ENCODE results near the gene STX18. TPM values are rescaled to one million over a fixed set of nuclear protein-coding genes. Genes with fewer than 3 reads are reported as not detected.

STX18 gene
- total and polyA plus RNA-seq, 2 experiments from 2014 or later: 15.9 to 18.1 TPM

DNA sequence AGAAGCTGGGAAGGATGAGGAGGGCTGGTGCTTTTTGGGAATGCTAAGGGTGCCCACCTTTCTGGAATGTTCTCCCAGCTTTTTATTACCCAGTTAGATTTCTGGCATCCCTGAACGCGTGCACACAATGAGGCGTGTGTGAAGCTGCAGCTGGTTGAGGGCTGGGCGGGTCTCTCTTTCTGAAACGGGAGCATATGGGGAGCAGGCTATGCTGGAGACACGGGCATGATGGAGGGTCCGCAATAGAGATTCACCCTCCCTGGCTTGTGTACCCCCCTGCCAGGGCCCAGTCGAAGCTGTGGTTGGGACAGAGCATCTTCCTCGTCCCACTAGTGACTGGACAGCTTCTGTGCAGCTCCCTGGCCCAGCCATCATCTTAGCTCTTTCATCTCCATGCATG is 146.5 kb downstream of the STX18 start (continued):
- TF ChIP-seq, protein P1, sequence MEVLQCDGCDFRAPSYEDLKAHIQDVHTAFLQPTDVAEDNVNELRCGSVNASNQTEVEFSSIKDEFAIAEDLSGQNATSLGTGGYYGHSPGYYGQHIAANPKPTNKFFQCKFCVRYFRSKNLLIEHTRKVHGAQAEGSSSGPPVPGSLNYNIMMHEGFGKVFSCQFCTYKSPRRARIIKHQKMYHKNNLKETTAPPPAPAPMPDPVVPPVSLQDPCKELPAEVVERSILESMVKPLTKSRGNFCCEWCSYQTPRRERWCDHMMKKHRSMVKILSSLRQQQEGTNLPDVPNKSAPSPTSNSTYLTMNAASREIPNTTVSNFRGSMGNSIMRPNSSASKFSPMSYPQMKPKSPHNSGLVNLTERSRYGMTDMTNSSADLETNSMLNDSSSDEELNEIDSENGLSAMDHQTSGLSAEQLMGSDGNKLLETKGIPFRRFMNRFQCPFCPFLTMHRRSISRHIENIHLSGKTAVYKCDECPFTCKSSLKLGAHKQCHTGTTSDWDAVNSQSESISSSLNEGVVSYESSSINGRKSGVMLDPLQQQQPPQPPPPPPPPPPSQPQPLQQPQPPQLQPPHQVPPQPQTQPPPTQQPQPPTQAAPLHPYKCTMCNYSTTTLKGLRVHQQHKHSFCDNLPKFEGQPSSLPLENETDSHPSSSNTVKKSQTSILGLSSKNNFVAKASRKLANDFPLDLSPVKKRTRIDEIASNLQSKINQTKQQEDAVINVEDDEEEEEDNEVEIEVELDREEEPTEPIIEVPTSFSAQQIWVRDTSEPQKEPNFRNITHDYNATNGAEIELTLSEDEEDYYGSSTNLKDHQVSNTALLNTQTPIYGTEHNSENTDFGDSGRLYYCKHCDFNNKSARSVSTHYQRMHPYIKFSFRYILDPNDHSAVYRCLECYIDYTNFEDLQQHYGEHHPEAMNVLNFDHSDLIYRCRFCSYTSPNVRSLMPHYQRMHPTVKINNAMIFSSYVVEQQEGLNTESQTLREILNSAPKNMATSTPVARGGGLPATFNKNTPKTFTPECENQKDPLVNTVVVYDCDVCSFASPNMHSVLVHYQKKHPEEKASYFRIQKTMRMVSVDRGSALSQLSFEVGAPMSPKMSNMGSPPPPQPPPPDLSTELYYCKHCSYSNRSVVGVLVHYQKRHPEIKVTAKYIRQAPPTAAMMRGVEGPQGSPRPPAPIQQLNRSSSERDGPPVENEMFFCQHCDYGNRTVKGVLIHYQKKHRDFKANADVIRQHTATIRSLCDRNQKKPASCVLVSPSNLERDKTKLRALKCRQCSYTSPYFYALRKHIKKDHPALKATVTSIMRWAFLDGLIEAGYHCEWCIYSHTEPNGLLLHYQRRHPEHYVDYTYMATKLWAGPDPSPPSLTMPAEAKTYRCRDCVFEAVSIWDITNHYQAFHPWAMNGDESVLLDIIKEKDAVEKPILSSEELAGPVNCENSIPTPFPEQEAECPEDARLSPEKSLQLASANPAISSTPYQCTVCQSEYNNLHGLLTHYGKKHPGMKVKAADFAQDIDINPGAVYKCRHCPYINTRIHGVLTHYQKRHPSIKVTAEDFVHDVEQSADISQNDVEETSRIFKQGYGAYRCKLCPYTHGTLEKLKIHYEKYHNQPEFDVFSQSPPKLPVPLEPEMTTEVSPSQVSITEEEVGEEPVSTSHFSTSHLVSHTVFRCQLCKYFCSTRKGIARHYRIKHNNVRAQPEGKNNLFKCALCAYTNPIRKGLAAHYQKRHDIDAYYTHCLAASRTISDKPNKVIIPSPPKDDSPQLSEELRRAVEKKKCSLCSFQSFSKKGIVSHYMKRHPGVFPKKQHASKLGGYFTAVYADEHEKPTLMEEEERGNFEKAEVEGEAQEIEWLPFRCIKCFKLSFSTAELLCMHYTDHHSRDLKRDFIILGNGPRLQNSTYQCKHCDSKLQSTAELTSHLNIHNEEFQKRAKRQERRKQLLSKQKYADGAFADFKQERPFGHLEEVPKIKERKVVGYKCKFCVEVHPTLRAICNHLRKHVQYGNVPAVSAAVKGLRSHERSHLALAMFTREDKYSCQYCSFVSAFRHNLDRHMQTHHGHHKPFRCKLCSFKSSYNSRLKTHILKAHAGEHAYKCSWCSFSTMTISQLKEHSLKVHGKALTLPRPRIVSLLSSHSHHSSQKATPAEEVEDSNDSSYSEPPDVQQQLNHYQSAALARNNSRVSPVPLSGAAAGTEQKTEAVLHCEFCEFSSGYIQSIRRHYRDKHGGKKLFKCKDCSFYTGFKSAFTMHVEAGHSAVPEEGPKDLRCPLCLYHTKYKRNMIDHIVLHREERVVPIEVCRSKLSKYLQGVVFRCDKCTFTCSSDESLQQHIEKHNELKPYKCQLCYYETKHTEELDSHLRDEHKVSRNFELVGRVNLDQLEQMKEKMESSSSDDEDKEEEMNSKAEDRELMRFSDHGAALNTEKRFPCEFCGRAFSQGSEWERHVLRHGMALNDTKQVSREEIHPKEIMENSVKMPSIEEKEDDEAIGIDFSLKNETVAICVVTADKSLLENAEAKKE (CRISPR knock-in tag; IDR thresholded peaks at IDR 0.05): no peak
- TF ChIP-seq, protein P2, sequence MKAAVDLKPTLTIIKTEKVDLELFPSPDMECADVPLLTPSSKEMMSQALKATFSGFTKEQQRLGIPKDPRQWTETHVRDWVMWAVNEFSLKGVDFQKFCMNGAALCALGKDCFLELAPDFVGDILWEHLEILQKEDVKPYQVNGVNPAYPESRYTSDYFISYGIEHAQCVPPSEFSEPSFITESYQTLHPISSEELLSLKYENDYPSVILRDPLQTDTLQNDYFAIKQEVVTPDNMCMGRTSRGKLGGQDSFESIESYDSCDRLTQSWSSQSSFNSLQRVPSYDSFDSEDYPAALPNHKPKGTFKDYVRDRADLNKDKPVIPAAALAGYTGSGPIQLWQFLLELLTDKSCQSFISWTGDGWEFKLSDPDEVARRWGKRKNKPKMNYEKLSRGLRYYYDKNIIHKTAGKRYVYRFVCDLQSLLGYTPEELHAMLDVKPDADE (IDR thresholded peaks at IDR 0.05): no peak
- no peak for TF ChIP-seq EZH2phosphoT487 (IDR thresholded peaks at IDR 0.05; ENCODE audit: unreplicated experiment)
- TF ChIP-seq STAT1 (IDR thresholded peaks at IDR 0.05; ENCODE audit: unreplicated experiment): no peak
- TF ChIP-seq NANOG (IDR thresholded peaks at IDR 0.05; ENCODE audit: borderline replicate concordance): no peak
- no peak for TF ChIP-seq ZNF114 (CRISPR knock-in tag; IDR thresholded peaks at IDR 0.05)
- no peak for TF ChIP-seq EZH2 (IDR thresholded peaks at IDR 0.05; ENCODE audit: low read depth, unreplicated experiment)

DNA sequence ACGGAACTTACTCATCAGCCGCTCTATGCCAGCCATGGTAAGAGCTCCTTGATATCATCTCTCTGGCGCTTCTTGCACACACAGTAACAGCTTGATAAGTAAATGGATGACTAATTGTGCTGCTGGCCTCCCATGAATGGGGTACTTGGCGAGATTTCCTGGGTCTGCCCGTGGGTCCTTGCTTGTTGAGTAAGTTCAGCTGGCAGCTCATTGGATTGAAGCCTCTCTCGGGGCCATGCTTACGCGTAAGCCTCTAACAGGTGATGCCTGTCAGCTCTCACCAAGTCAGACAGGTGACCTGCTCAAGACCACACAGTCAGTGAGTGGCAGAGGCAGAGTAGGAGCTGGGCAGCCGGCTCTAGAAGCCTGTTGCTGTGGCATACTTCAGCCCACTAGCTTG is 147.2 kb downstream of the STX18 start:
- Mint-ChIP-seq H3K27ac (no peak overlapping the region), H3K9me3 (no peaks in the 10 kb centered on the region; the same call in 1 of the 3 replicates), H3K27me3 (ENCODE audit: insufficient read depth, low read depth, poor library complexity) (peaks cover 20% of the 10 kb centered on the region), H3K36me3 (ENCODE audit: low read depth) (peaks cover 50% of the 10 kb centered on the region), H3K4me1 (peaks cover 24% of the 10 kb centered on the region), H3K4me3 (no peak overlapping the region)
- Histone ChIP-seq H3K4me3 (no peak overlapping the region), H3K4me2 (no peak overlapping the region), H3F3A (replicated peaks; ENCODE audit: low read depth) (no peaks in the 10 kb centered on the region), H3K9me2 (ENCODE audit: insufficient read depth) (no peaks in the 10 kb centered on the region), H3K36me3 (ENCODE audit: insufficient read depth) (no peaks in the 10 kb centered on the region), H4K20me1 (replicated peaks; ENCODE audit: insufficient read depth) (no peaks in the 10 kb centered on the region), H2AFZ (no peak overlapping the region), H3K79me2 (replicated peaks; ENCODE audit: insufficient read depth) (0 out of 2 replicates have a peak, but pooled peaks cover 4% of the 10 kb centered on the region), H3K4me1 (ENCODE audit: insufficient read depth) (peaks cover 18% of the 10 kb centered on the region), H3K27ac (ENCODE audit: low read depth) (no peak overlapping the region), H3K27me3 (ENCODE audit: insufficient read depth) (no peaks in the 10 kb centered on the region)
- DNase-seq (ENCODE audit: low spot score): no peak
- TF ChIP-seq POLR2AphosphoS5 (IDR thresholded peaks at IDR 0.05; ENCODE audit: low read depth) (no peak), ZNF331 (CRISPR knock-in tag; IDR thresholded peaks at IDR 0.05; ENCODE audit: low read depth) (no peak), JUNB (IDR thresholded peaks at IDR 0.05; ENCODE audit: unreplicated experiment) (no peak), ZNF114 (CRISPR knock-in tag; IDR thresholded peaks at IDR 0.05) (no peak)
- no peak for ATAC-seq
